ENCODE data around the gene POLR1E. TPM values are rescaled to one million over a fixed set of nuclear protein-coding genes. Genes with fewer than 3 reads are reported as not detected.

The POLR1E gene
- total RNA-seq, 1 experiment from 2014 or later, result 31.4 TPM

DNA sequence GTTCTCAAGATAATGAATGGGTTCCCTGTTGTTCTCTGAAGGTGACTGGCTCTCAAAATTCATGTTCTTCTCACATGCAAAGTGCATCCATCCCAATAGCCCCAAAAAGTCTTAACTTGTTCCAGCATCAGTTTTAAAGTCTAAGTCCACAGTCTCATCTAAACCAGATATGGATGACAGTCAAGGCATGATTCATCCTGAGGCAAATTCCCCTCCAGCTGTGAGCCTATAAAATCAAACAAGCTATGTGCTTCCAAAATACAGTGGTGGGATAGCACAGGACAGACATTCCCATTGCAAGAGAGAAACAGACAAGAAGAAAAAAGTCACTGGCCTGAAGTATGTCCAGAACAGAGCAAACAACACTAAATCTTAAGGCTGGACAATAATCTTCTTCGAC, 65.0 kb downstream of the POLR1E start:
- peaks cover 3% of the 10 kb centered on the region; the same call in 1 of the 2 replicates for H3K4me1 Mint-ChIP-seq
- POLR2A ChIA-PET, result no interaction called here
- TF ChIP-seq SOX15 (CRISPR knock-in tag; IDR thresholded peaks at IDR 0.05) (no peak), STAT6 (CRISPR knock-in tag; conservative IDR thresholded peaks at IDR 0.05; ENCODE audit: low read depth) (no peak), E2F1 (CRISPR knock-in tag; IDR thresholded peaks at IDR 0.05) (no peak), CREB1 (CRISPR knock-in tag; IDR thresholded peaks at IDR 0.05) (no peak), E2F4 (CRISPR knock-in tag; IDR thresholded peaks at IDR 0.05; ENCODE audit: borderline replicate concordance, low read depth) (no peak), CREM (CRISPR knock-in tag; IDR thresholded peaks at IDR 0.05) (no peak), NFYB (CRISPR knock-in tag; conservative IDR thresholded peaks at IDR 0.05; ENCODE audit: low read depth) (no peak), NFE2L1 (CRISPR knock-in tag; IDR thresholded peaks at IDR 0.05) (no peak), GTF2I (CRISPR knock-in tag; conservative IDR thresholded peaks at IDR 0.05) (no peak), ETV6 (CRISPR knock-in tag; IDR thresholded peaks at IDR 0.05) (no peak), SMAD4 (CRISPR knock-in tag; IDR thresholded peaks at IDR 0.05) (no peak), ARID4B (CRISPR knock-in tag; IDR thresholded peaks at IDR 0.05; ENCODE audit: borderline replicate concordance) (no peak), CTCF (IDR thresholded peaks at IDR 0.05) (no peak), MYBL2 (CRISPR knock-in tag; IDR thresholded peaks at IDR 0.05) (no peak), MXD4 (CRISPR knock-in tag; IDR thresholded peaks at IDR 0.05; ENCODE audit: borderline replicate concordance) (no peak), FOXP4 (CRISPR knock-in tag; IDR thresholded peaks at IDR 0.05) (no peak)
- TF ChIP-seq, protein P1, sequence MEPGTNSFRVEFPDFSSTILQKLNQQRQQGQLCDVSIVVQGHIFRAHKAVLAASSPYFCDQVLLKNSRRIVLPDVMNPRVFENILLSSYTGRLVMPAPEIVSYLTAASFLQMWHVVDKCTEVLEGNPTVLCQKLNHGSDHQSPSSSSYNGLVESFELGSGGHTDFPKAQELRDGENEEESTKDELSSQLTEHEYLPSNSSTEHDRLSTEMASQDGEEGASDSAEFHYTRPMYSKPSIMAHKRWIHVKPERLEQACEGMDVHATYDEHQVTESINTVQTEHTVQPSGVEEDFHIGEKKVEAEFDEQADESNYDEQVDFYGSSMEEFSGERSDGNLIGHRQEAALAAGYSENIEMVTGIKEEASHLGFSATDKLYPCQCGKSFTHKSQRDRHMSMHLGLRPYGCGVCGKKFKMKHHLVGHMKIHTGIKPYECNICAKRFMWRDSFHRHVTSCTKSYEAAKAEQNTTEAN (CRISPR knock-in tag; IDR thresholded peaks at IDR 0.05), result no peak
- TF ChIP-seq, protein P2, sequence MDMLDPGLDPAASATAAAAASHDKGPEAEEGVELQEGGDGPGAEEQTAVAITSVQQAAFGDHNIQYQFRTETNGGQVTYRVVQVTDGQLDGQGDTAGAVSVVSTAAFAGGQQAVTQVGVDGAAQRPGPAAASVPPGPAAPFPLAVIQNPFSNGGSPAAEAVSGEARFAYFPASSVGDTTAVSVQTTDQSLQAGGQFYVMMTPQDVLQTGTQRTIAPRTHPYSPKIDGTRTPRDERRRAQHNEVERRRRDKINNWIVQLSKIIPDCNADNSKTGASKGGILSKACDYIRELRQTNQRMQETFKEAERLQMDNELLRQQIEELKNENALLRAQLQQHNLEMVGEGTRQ (CRISPR knock-in tag; IDR thresholded peaks at IDR 0.05), result no peak
- no peaks in the 10 kb centered on the region for H3K36me3 Mint-ChIP-seq
- DNase-seq (ENCODE audit: low spot score) (no peak), ATAC-seq (no peak)
- CTCF ChIA-PET, result no interaction called here
- no peak overlapping the region for H3K4me3 Mint-ChIP-seq
- no peaks in the 10 kb centered on the region for H3K9me3 Mint-ChIP-seq
- no peak overlapping the region for H3K27ac Mint-ChIP-seq
- H3K27me3 Mint-ChIP-seq (ENCODE audit: low read depth), result no peaks in the 10 kb centered on the region

All from WTC11 (cell line).